ENCODE measurements around the gene MPHOSPH8.

MPHOSPH8 gene, protein sequence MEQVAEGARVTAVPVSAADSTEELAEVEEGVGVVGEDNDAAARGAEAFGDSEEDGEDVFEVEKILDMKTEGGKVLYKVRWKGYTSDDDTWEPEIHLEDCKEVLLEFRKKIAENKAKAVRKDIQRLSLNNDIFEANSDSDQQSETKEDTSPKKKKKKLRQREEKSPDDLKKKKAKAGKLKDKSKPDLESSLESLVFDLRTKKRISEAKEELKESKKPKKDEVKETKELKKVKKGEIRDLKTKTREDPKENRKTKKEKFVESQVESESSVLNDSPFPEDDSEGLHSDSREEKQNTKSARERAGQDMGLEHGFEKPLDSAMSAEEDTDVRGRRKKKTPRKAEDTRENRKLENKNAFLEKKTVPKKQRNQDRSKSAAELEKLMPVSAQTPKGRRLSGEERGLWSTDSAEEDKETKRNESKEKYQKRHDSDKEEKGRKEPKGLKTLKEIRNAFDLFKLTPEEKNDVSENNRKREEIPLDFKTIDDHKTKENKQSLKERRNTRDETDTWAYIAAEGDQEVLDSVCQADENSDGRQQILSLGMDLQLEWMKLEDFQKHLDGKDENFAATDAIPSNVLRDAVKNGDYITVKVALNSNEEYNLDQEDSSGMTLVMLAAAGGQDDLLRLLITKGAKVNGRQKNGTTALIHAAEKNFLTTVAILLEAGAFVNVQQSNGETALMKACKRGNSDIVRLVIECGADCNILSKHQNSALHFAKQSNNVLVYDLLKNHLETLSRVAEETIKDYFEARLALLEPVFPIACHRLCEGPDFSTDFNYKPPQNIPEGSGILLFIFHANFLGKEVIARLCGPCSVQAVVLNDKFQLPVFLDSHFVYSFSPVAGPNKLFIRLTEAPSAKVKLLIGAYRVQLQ

DNA sequence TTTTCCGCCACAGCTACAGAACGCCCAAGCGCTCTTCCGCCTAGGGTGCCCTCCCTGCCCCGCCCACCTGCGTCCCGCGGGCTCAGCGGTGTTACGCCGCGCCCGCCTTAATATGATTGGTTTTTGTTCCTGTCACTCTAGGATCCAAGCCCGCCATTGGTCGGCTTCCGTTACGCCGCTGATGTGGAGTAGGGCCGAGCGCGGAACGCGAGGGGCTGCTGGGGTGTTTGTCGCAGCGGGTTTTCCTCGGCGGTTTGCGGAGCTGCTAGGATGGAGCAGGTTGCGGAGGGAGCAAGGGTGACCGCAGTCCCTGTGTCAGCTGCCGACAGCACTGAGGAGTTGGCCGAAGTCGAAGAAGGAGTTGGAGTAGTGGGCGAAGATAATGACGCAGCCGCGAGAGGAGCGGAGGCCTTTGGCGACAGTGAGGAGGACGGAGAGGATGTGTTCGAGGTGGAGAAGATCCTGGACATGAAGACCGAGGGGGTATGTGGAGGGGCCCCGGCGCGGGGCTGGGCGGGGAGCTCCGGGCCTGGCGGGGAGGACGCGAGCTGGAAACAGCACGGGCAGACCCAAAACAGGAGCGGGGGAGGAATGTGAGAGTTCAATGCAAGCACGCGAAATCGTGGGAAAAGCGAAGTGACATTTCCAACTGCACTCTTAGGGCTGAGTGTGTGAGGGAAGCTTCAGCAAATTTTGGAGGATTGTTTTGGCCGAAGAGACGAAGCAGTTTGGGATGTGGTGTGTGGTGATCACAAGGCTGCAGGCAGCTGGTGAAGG, at the start of gene MPHOSPH8:
MPHOSPH8 (plus strand) TSS at position 181 of the 777 bp plus-strand sequence; CDS start at position 271, 90 bp downstream.
- DNase-seq, result peak; percentile 89

DNA sequence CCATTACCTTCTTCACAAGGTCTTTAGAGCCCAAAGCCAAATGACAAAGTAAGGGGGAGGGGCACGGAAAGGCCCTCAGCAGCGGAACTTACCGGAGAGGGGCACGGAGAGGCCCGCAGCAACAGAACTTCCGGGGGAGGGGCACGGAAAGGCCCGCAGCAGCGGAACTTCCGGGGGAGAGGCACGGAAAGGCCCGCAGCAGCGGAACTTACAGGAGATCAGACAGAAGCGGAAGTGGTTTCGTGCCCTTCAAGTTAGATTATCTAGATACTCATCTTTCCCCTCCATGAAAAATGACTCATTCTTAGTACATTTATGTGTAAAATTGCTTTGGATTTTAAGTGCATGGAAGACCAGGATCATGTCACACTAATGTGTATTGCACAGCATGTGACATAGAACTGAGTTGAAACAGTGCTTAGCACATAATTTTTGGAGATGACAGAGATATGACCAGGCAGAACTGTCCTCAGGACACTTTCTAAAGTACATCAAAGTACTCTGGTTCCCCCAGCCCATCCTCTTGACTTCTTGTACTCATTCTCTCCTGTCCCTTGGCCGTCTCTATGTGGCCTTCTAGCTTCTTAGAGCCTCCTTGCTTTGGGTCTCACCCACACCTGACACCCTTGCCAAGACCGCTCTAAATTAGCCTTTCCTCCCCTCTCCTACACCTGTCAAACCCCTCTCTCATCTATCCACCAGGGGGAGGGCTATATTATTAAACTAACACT, 46.4 kb upstream of the MPHOSPH8 start:
- DNase-seq, result no peak

DNA sequence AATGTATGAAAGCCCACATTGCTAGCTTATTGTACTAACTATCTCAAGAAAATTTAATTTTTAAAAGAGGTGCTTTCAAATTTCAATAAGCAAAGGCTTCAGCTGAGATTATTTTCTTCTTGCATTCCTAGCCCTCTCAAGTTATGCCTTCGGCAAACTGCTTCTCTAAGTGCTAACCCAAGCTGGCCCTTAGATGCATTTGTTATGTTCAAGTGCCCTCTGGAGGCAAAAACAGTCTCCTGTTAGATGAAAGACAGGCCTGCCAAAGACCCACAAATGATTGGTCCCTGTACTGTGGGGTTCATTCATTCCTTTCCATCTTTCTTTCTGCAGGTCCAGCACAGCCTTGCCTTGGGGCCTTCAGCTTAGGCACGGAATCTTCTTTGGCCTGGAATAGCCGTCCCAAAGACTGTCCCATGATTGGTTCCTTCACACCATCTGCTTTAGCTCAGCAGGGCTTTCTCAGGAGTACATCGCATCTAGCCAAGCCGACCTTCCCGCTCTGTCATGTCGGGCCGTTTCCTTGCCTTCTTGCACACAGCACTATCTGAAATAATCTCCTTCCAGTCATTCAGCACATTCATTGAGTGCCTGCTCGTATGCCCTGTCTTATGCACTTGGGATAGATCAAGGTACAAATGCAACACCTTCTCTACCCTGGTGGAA, 45.7 kb upstream of the MPHOSPH8 start:
- DNase-seq, result peak; percentile 33

DNA sequence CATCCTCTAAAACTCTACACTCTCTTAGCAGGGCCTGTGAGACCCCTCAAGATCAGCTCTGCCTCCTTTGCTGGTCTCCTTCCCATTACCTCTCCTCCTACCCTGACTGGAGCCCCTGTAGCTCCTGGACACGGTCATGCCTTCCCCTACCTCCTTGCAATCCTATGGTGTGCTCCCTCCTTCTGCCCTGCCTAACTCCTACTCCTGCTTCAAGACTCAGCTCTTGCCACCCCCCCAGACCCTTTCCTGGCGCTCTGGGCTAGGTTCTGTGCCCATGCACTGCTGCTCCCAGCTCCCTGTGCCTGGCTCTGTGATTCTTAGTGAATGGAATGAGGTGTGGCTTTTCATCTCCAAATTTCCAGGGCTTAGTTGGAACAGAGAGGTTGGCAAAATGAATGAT, 44.1 kb upstream of the MPHOSPH8 start:
- no peak for DNase-seq

DNA sequence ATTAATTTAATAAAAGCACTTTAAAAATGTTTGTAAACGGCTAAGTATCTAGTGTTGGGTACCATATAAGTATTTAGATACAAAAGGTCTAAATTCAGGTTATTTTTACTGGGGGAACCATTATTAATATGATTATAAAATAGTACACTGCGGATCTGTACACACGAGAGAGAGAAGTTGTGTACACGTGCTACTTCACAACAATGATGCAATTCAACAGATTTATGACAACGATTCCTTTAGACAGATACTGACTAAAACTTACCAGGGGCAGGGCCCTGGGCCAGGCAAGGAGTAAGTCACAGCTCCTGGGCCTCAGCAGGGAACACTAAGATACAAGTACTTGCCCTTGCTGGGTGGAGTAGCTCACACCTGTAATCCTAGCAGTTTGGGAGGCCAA, 43.0 kb upstream of the MPHOSPH8 start:
- DNase-seq, result no peak

DNA sequence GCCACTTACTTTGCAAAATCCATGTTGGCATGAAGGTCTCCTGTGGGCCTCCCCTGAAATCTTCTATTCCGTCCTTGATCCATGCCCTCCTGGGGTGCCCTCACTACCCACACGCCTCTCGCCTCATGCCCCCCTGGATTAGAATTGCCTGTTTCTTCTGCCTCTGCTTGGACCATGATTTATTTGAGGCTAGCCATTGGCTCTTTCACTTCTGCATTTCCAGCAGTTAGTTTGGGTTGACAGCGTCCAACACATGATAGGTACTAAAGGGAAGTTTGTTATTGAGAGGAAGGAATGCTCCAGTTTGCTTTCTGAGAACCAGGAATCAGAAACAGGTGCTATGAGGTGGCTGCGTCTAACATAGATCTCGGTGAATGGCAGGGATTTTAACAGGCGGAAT, 41.6 kb upstream of the MPHOSPH8 start:
- DNase-seq, result no peak

DNA sequence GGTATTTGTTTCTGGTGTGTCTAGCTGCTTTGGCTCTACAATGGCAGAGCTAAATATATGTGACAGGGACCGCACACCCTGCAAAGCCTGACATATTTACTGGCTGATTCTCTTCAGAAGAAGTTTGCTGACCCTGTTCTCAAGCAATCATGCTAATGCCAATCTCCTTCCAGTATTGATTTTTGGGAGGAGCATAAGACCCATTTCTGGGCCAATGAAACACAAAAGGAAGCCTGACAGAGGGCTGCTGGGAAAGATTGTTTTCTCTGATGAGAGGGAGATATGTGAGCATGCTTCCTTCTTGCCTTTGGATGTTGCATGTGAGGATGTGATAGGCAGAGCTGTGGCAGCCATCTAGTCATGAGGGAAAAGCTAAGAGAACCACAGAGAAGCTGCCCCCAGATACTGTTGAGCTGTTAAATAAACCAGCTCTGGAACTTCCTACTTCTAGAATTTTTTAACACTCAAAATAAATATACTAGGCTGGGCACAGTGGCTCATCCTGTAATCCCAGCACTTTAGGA, 40.7 kb upstream of the MPHOSPH8 start:
- no peak for DNase-seq

DNA sequence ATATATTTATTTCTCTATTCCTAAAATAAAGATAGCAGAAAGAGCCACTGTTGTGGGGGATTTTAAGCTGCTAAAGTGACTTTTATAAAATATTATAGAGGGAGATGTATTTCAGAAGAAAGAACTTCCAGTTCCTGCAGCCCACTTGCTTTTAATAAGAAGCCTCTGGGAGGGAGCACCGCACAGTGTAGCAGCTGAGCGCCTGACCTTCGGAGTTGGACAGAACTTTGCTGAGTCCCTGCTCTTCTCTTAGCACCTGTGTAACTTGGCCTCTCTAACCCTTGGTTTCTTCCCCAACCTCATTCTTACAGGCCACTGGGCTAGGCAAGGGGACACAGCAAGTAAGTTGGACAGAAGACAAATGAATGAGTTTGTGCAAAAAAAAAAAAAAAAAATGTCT, 37.4 kb upstream of the MPHOSPH8 start:
- no peak for DNase-seq

DNA sequence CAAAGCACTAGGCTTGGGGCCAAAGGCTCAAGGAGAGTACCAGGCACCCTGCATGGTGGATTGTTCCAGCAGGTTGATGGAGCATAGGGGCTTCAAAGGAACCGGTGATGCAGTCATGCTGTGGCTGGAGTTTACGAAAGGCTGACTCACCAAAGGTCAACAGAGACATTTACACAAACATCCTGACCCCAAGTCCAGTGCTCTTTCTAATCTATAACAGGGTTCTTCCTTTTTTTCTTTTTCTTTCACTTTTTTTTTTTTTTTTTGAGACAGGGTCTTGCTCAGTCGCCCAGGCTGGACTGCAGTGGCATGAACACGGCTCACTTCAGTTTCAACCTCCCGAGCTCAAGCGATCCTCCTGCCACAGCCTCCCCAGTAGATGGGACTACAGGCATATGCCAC, 36.5 kb upstream of the MPHOSPH8 start:
- no peak for DNase-seq

DNA sequence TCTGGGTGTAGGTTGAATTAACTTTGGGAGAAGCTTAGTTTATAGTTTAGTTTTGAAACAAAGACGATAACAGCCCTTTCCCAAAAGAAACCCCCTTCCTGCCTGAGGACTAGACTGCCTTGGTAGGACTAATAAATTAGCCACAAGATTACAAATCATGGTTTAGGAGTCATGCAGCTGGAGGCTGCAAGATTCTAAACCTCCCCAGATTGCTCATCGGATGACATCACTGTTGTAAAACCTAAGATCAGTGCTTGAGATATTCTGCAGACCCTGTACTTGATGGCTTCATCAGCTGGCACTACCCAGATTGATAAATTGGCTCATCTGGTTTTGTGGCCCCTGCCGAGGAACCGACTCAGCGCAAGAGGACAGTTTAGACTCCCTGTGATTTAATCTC, 35.9 kb upstream of the MPHOSPH8 start:
- DNase-seq, result no peak

DNA sequence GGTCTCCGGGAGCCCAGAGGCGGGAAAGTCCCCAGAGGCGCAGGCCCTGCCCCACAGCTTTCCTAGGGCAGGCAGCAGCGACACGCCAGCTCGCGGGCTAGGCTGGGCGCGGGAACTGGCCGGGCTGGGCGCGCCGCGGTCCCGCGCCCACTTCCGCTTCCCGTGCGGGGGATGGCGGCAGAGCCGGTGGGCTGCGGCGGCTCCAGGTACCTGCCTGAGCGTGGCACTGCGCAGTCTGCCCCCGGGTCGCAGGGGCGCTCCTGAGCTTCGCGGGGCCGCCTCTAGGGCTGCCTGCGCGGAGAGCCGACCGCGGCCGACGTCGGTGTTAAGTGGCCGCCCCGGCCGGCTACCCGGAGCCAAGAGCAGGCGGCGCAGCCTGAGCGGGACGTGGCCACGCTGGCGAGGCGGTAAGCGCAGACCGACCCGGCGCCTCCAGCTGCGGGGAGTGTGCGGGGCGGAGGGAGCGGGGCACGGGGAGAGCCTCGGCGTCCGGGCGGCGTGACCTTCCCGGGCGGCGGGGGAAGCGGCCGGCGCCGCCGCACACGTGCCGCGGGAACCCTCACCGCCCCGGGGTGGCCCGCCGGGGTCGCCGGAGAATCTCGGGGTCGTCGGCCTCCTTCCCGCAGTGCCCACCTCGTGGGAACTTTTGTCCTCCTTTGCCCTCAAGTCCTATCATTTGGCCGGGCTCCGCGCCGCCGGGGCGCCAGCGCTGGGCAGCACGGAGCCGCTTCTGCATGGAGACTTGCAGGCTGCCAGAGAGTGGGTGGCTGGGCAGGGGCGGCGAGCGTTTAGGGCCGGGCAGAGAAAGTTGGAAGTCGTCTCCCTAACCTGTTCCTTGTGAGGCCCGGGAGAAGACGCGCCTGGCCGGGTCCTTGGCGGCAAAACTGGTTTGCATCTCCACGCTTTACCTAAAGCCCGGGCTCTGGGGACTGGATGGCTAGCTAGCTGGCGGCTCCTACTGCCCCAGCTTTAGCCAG, 31.4 kb upstream of the MPHOSPH8 start:
- DNase-seq, result peak; percentile 10

DNA sequence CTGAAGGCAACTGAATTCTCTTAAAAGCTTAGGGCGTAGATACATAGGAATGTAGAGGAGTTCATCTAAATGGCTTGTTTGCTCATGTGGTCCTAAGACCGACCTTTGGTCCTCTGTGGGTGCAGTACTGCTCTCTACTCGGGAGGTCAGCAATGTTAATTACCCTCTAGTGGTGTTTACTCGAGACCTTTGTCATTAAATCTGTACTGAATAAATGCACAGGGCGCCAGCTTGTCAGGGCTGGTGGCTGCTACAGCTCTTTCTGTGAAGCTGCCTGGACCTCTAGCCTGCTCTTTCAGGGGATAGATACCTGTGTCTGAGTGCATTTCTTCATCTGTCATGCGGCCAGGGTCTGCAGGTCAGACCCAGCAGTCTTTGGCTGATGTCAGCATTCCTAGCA, 29.2 kb upstream of the MPHOSPH8 start:
- no peak for DNase-seq

DNA sequence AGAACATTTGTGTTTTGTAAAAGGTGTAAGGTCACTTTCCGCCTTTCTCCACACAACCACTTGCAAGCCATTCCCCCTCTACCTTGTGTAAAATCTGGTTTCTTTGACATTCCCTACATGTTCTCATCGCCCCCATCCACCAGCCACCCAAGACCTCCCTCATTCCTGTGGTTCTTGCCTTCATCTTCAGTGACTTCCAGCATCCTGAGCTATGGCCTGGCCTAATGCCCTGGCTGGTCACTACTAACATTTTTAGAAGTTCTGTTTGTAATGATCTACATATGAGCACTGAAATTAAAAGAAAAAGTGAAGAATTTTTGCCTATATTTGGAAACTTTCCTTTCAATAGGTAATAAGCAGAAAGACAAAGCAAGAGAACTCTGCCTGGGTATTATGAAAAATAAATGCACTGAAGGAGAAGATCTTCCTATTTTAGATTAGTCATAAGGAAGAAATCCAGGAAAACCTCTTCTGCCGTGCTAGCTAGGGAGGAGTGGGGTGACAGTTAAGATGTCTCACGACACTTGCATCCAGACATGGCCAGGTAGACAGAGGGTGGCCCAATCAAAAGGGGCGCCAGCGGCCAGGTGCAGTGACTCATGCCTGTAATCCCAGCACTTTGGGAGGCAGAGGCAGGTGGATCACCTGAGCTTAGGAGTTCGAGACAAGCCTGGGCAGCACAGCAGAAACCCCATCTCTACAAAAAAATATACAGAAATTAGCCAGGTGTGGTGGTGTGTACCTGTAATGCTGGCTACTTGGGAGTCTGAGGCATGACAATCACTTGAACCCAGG, 28.1 kb upstream of the MPHOSPH8 start:
- no peak for DNase-seq

DNA sequence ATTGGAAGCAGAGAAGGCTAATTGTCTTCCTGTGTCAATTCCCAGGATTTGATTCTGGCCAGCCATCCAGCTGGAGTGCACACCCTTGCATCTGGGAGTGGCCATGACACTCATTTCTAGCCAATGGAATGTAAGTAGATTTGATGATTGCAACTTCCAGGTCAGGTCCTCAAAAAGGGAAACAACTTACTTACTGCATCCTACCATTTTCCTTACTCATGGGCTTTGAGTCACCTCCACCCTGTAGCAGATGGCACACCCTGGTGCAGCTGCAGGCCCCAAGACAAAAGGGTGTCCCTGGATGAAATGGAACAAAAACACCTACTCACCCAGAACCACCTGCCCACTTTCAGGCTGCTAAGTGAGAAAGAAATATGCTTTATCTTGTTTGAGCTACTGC, 27.3 kb upstream of the MPHOSPH8 start:
- no peak for DNase-seq

DNA sequence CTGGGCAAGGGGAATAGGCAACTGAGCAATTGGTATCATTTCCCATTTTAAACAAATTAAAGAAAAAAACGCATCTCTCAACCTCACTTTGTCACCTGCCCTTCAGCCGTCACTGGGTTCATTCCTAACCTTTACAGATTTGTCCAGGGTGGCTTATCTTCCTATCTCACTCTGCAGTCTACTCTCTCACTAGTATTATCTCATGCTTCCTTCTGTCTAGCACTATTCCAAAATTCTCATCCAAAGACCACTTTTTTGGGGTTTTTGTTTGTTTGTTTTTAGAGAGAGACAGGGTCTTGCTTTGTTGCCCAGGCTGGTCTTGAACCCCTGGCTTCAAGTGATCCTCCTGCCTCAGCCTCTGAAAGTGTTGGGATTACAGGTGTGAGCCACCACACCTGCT, 26.7 kb upstream of the MPHOSPH8 start:
- DNase-seq, result no peak

DNA sequence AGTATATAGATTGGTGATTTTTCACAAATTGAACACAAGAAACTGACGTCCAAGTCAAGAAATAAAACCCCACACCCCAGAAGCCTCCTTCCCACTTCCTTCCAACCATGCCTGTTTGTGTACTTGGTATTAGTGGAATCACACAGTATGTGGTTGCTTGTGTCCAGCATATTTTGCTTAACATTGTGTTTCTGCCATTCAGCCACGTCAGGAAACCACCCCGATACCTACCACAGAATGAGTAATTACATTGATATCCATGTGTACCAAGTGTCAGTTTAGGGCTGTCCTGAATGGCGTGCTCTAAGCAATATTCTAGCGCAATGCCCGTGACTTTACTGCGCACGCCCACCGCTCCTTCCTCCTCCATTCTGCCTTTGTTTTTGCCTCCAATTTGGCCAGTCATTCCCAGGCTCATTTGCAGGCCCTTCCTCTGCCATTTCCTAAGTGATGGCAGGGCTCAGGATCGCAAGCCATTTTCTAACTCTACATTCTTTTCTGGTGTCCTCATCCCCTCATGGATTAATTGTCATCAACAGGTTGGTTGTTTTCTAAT, 25.9 kb upstream of the MPHOSPH8 start:
- DNase-seq, result no peak

DNA sequence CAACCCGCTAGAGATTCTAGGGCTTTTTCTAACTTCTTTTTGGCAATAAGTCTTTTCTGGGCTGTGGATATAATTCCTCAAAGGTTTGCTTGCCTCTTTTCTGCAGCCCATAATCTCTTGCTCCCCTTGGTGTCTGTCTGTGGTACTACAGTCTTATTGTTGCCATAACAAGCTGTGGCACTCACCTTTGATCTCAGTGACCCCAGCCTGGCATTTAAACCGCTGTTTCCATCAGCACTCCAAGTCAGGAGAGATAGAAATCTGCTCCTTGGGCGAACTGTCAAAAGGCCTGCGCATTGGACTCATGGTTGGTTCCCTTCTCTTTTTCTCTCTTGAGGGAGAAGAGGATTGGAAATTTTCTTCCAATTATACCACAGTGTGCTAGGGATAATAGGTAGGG, 14.5 kb upstream of the MPHOSPH8 start:
- peak; percentile 1 for DNase-seq

DNA sequence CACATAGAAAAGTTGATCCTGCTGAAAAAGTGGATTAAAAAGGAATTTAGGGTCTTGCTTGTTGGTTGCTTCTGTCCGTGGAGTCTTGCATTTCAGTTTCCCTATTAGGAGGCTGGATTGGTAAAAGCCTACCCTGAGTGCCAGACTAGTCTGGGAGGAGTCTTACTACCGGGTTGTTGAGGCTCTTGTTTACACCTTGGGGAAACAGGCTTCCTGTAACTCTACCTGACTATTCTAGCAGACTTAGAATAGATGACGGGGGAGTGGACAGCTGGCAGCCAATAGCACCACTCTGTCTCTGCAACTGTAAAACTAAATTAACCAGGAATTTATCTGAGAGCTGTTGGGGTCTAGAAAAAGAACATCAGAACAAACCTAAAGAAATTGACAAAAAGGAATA, 11.3 kb upstream of the MPHOSPH8 start:
- no peak for DNase-seq

DNA sequence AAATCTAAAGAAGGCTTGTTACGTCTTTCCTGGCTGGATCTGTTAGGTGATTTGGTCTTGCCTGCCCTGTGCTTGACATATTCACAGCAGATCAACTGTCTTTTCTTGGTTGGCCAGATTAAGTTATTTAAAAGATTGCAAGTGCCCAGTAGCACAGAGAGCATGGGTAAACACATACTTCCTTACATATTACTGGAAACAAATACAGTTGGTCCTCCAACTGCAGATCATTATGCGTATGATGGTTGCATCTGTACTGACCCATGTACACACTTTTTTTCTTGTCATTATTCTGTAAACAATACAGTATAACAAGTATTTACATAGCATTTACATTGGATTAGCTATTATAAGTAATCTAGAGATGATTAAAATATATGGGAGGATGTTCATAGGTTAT, 9.2 kb upstream of the MPHOSPH8 start:
- DNase-seq, result no peak
